Measurements from ENCODE around the gene FSHR.

DNA sequence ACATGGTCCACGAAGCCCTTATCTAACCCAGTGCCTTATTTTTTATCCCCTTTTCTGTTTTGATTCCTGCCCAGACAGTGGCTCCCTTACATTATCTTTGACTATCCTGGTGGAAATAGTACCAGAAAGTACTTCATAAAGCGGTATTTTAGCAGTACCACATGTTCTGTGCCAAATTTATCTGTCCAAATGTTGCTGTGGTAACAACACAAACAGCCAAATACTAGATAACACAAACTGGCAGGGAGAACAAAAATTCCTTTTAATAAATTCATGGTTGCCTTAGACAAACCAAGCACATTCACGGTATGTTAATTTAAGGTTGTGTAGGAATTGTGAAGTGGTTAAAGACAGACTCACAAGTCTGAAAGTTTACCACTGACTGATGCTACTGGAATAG is 210.9 kb downstream of the FSHR start:
- TF ChIP-seq, protein P1, sequence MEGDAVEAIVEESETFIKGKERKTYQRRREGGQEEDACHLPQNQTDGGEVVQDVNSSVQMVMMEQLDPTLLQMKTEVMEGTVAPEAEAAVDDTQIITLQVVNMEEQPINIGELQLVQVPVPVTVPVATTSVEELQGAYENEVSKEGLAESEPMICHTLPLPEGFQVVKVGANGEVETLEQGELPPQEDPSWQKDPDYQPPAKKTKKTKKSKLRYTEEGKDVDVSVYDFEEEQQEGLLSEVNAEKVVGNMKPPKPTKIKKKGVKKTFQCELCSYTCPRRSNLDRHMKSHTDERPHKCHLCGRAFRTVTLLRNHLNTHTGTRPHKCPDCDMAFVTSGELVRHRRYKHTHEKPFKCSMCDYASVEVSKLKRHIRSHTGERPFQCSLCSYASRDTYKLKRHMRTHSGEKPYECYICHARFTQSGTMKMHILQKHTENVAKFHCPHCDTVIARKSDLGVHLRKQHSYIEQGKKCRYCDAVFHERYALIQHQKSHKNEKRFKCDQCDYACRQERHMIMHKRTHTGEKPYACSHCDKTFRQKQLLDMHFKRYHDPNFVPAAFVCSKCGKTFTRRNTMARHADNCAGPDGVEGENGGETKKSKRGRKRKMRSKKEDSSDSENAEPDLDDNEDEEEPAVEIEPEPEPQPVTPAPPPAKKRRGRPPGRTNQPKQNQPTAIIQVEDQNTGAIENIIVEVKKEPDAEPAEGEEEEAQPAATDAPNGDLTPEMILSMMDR (conservative IDR thresholded peaks at IDR 0.05), result no peak
- TF ChIP-seq EZH2 (IDR thresholded peaks at IDR 0.05; ENCODE audit: low read depth), result no peak

All from PC-9 (cell line).